Measurements from ENCODE around the gene SRSF8.
"Not testable (repeated sequence)": the region's sequence is repeated elsewhere in the genome, so short reads cannot be mapped to it uniquely, and the experiment has no call there.

The SRSF8 gene

GRCh38 chr11:95033051-95033450 is 33.7 kb upstream of the SRSF8 start:
- Histone ChIP-seq H2AFZ (ENCODE audit: low read depth, low read length) (no peak overlapping the region), H3K9ac (ENCODE audit: low read length) (no peak overlapping the region), H3K27me3 (ENCODE audit: low read depth, low read length) (no peaks in the 10 kb centered on the region), H3K79me2 (ENCODE audit: low read length) (no peaks in the 10 kb centered on the region), H3K27ac (ENCODE audit: low read length) (no peak overlapping the region), H4K20me1 (ENCODE audit: insufficient read depth, low read length) (no peaks in the 10 kb centered on the region), H3K4me2 (ENCODE audit: low read length) (no peak overlapping the region), H3K36me3 (replicated peaks; ENCODE audit: low read depth, low read length) (no peaks in the 10 kb centered on the region), H3K9me3 (ENCODE audit: insufficient read depth, low read length) (no peaks in the 10 kb centered on the region), H3K4me1 (ENCODE audit: low read length) (no peaks in the 10 kb centered on the region), H3K4me3 (ENCODE audit: low read length) (no peak overlapping the region)
- TF ChIP-seq CTCF (IDR thresholded peaks at IDR 0.05; ENCODE audit: low read depth, low read length) (no peak), EZH2phosphoT487 (IDR thresholded peaks at IDR 0.05; ENCODE audit: low read depth) (no peak)

GRCh38 chr11:95035316-95035715 is 31.4 kb upstream of the SRSF8 start:
- no peaks in the 10 kb centered on the region for H3K36me3 ChIP-seq (replicated peaks; ENCODE audit: low read depth, low read length)
- H4K20me1 ChIP-seq (ENCODE audit: insufficient read depth, low read length): no peaks in the 10 kb centered on the region
- H2AFZ ChIP-seq (ENCODE audit: low read depth, low read length): no peak overlapping the region
- H3K4me1 ChIP-seq (ENCODE audit: low read length): no peaks in the 10 kb centered on the region
- no peak overlapping the region for H3K9ac ChIP-seq (ENCODE audit: low read length)
- no peak overlapping the region for H3K4me3 ChIP-seq (ENCODE audit: low read length)
- no peak overlapping the region for H3K27ac ChIP-seq (ENCODE audit: low read length)
- H3K79me2 ChIP-seq (ENCODE audit: low read length): no peaks in the 10 kb centered on the region
- H3K9me3 ChIP-seq (ENCODE audit: insufficient read depth, low read length): no peaks in the 10 kb centered on the region
- H3K27me3 ChIP-seq (ENCODE audit: low read depth, low read length): no peaks in the 10 kb centered on the region
- H3K4me2 ChIP-seq (ENCODE audit: low read length): no peak overlapping the region
- TF ChIP-seq CTCF (IDR thresholded peaks at IDR 0.05; ENCODE audit: low read depth, low read length) (no peak), EZH2phosphoT487 (IDR thresholded peaks at IDR 0.05; ENCODE audit: low read depth) (no peak)

- not testable (repeated sequence) for H3K4me2 ChIP-seq (ENCODE audit: low read length); H3K27me3 ChIP-seq (ENCODE audit: low read depth, low read length); H3K4me1 ChIP-seq (ENCODE audit: low read length); H3K9me3 ChIP-seq (ENCODE audit: insufficient read depth, low read length); H2AFZ ChIP-seq (ENCODE audit: low read depth, low read length); H3K36me3 ChIP-seq (replicated peaks; ENCODE audit: low read depth, low read length); H3K27ac ChIP-seq (ENCODE audit: low read length); H3K79me2 ChIP-seq (ENCODE audit: low read length); H4K20me1 ChIP-seq (ENCODE audit: insufficient read depth, low read length); H3K4me3 ChIP-seq (ENCODE audit: low read length); H3K9ac ChIP-seq (ENCODE audit: low read length)
Observed at GRCh38 chr11:95037356-95038035, 29.2 kb upstream of the SRSF8 start.

- no peaks in the 10 kb centered on the region for H3K79me2 ChIP-seq (ENCODE audit: low read length)
- H3K4me1 ChIP-seq (ENCODE audit: low read length): no peaks in the 10 kb centered on the region
- TF ChIP-seq EZH2phosphoT487 (IDR thresholded peaks at IDR 0.05; ENCODE audit: low read depth): no peak
- TF ChIP-seq CTCF (IDR thresholded peaks at IDR 0.05; ENCODE audit: low read depth, low read length): no peak
- no peaks in the 10 kb centered on the region for H3K36me3 ChIP-seq (replicated peaks; ENCODE audit: low read depth, low read length)
- H3K9me3 ChIP-seq (ENCODE audit: insufficient read depth, low read length): no peaks in the 10 kb centered on the region
- H3K9ac ChIP-seq (ENCODE audit: low read length): no peak overlapping the region
- H4K20me1 ChIP-seq (ENCODE audit: insufficient read depth, low read length): no peaks in the 10 kb centered on the region
- no peak overlapping the region for H2AFZ ChIP-seq (ENCODE audit: low read depth, low read length)
- peaks cover 13% of the 10 kb centered on the region; the same call in 1 of the 2 replicates for H3K27me3 ChIP-seq (ENCODE audit: low read depth, low read length)
- H3K4me2 ChIP-seq (ENCODE audit: low read length): no peak overlapping the region
- H3K27ac ChIP-seq (ENCODE audit: low read length): no peak overlapping the region
- no peak overlapping the region for H3K4me3 ChIP-seq (ENCODE audit: low read length)
Observed at GRCh38 chr11:95042239-95042638, 24.5 kb upstream of the SRSF8 start.

Measured in OCI-LY3 (cell line).